HCT116 (cell line): ENCODE results near the gene MTMR10. TPM values are rescaled to one million over a fixed set of nuclear protein-coding genes. Genes with fewer than 3 reads are reported as not detected.

Source experiments
- ATAC-seq: fragments of 200-7000 bp; cut with Tn5 transposase; 2 replicates; pipeline ENCODE4 v1.9.1; 2020; ENCODE audit warnings: mild to moderate bottlenecking, moderate library complexity
- BruUV-seq: library from RNA; stranded (reverse); fragments of 400-500 nt; replicated peaks from 2 replicates; lab custom pipeline; 2021; lab: Mats Ljungman, UMichigan
- CTCF ChIA-PET: fragments of 300-600 bp; sonication (Branson Sonifier 250); formaldehyde crosslinking; loops from one replicate; lab custom pipeline; 2021; ENCODE audit warnings: antibody characterized with exemption; lab: Charles Lee
- POLR2A ChIA-PET: fragments of 300-600, 350-600 bp; sonication (Branson Sonifier 250); formaldehyde crosslinking; loops from one replicate; lab custom pipeline; 2021; ENCODE audit warnings: antibody characterized with exemption; lab: Charles Lee
- RAD21 ChIA-PET, 2 experiments: fragments of 300-600 bp; sonication (Branson Sonifier 250); formaldehyde crosslinking; loops; one replicate each; lab custom pipeline; 2023; ENCODE audit warnings: low total read pairs in 2 of 2; ENCODE audit not compliant: uncharacterized antibody in 2 of 2, unreplicated experiment in 2 of 2, low non-redundant PET in 1 of 2; lab: Charles Lee
- DNase-seq: peaks from one replicate; pipeline ENCODE4 v3.0.0-alpha.2; 2010; ENCODE audit warnings: low read depth, low spot score
- H2AFZ ChIP-seq: fragments of 200-600 bp; shearing (Covaris generic), sonication (generic); 2 replicates; pipeline ENCODE4 v1.6.1; 2017; ENCODE audit warnings: low read depth, mixed run types, mixed read lengths, antibody characterized with exemption, low read length; ENCODE audit not compliant: poor library complexity, severe bottlenecking
- H3K27ac ChIP-seq: 2 replicates; pipeline ENCODE4 v1.5.1; 2012; ENCODE audit warnings: low read depth, low read length
- H3K27me3 ChIP-seq: fragments of 200-600 bp; sonication (generic); 2 replicates; pipeline ENCODE4 v1.6.1; 2016; ENCODE audit warnings: mixed run types, low read length, mixed read lengths; ENCODE audit not compliant: insufficient read depth
- H3K36me3 ChIP-seq, 2 experiments: fragments of 200-500 bp in 1 of 2; fragments of 200-600 bp in 1 of 2; sonication (Bioruptor generic) in 1 of 2; sonication (generic) in 1 of 2; 2 replicates each; pipeline versions ENCODE4 v1.5.1 to v1.6.1; 2014 to 2016; ENCODE audit warnings: low read length in 2 of 2, inconsistent platforms in 1 of 2, mixed read lengths in 1 of 2, mixed run types in 1 of 2; ENCODE audit not compliant: insufficient read depth in 2 of 2, control insufficient read depth in 1 of 2
- H3K4me1 ChIP-seq, 2 experiments: fragments of 200-600 bp in 1 of 2; sonication (generic) in 1 of 2; 2 replicates each; pipeline versions ENCODE4 v1.5.1 to v1.6.1; 2012 to 2017; ENCODE audit warnings: low read length in 2 of 2, inconsistent platforms in 1 of 2, mild to moderate bottlenecking in 1 of 2, mixed read lengths in 1 of 2, mixed run types in 1 of 2, moderate library complexity in 1 of 2; ENCODE audit not compliant: insufficient read depth in 2 of 2, control insufficient read depth in 1 of 2
- H3K4me2 ChIP-seq: fragments of 200-600 bp; sonication (generic); 2 replicates; pipeline ENCODE4 v1.6.1; 2017; ENCODE audit warnings: mixed run types, low read length, mixed read lengths
- H3K4me3 ChIP-seq, 2 experiments: fragments of 200-600 bp in 1 of 2; sonication (generic) in 1 of 2; replicated peaks in 1 of 2; 2 replicates each; pipeline ENCODE4 v1.5.1; 2011 to 2016; ENCODE audit warnings: low read length in 2 of 2, control low read depth in 1 of 2, low read depth in 1 of 2, mild to moderate bottlenecking in 1 of 2, mixed read lengths in 1 of 2, mixed run types in 1 of 2
- H3K79me2 ChIP-seq: fragments of 200-600 bp; sonication (generic); 2 replicates; pipeline ENCODE4 v1.6.1; 2017; ENCODE audit warnings: mild to moderate bottlenecking, mixed run types, low read length, moderate library complexity, mixed read lengths; ENCODE audit not compliant: insufficient read depth
- H3K9ac ChIP-seq: fragments of 200-600 bp; sonication (generic); 2 replicates; pipeline ENCODE4 v1.6.1; 2016; ENCODE audit warnings: low read length, mixed read lengths
- H3K9me2 ChIP-seq: fragments of 200-600 bp; sonication (generic), shearing (Covaris generic); 2 replicates; pipeline ENCODE4 v1.6.1; 2017; ENCODE audit warnings: mixed run types, mild to moderate bottlenecking, moderate library complexity; ENCODE audit not compliant: insufficient read depth
- H3K9me3 ChIP-seq, 2 experiments: fragments of 200-500 bp in 1 of 2; fragments of 200-600 bp in 1 of 2; sonication (Bioruptor generic) in 1 of 2; sonication (generic) in 1 of 2; 2 replicates each; pipeline ENCODE4 v1.6.1; 2014 to 2017; ENCODE audit warnings: low read length in 2 of 2, mixed read lengths in 2 of 2, inconsistent platforms in 1 of 2, low read depth in 1 of 2, mild to moderate bottlenecking in 1 of 2, mixed run types in 1 of 2, moderate library complexity in 1 of 2; ENCODE audit not compliant: control insufficient read depth in 1 of 2, insufficient read depth in 1 of 2
- H4K20me1 ChIP-seq: fragments of 200-600 bp; sonication (generic), shearing (Covaris generic); 2 replicates; pipeline ENCODE4 v1.6.1; 2017; ENCODE audit warnings: mixed run types, mild to moderate bottlenecking, moderate library complexity; ENCODE audit not compliant: insufficient read depth
- CEBPB ChIP-seq: IDR thresholded peaks from 2 replicates; pipeline ENCODE4 v1.6.1; 2012; ENCODE audit warnings: low read depth
- CTCF ChIP-seq, 3 experiments: fragments of 200-600 bp in 1 of 3; sonication (generic) in 1 of 3; IDR thresholded peaks in 2 of 3; conservative IDR thresholded peaks in 1 of 3; 2 replicates each; pipeline ENCODE4 v1.5.1; 2012 to 2017; ENCODE audit warnings: low read depth in 2 of 3, low read length in 2 of 3, antibody characterized with exemption in 1 of 3, borderline replicate concordance in 1 of 3, control low read depth in 1 of 3, mild to moderate bottlenecking in 1 of 3, mixed read lengths in 1 of 3, mixed run types in 1 of 3, moderate library complexity in 1 of 3; ENCODE audit not compliant: insufficient read depth in 1 of 3
- EGR1 ChIP-seq: IDR thresholded peaks from 2 replicates; pipeline ENCODE4 v1.6.1; 2012; ENCODE audit warnings: low read depth
- EZH2 ChIP-seq: fragments of 200-600 bp; sonication (generic); IDR thresholded peaks from 2 replicates; pipeline ENCODE4 v1.6.1; 2017; ENCODE audit warnings: antibody characterized with exemption, mixed run types
- EZH2phosphoT487 ChIP-seq: fragments of 200-600 bp; IDR thresholded peaks from 2 replicates; pipeline ENCODE4 v1.6.1; 2018; ENCODE audit warnings: antibody characterized with exemption, borderline replicate concordance
- FOSL1 ChIP-seq: IDR thresholded peaks from 2 replicates; pipeline ENCODE4 v1.6.1; 2012; ENCODE audit warnings: low read depth
- JUND ChIP-seq: IDR thresholded peaks from 2 replicates; pipeline ENCODE4 v1.6.1; 2012
- MAX ChIP-seq: IDR thresholded peaks from 2 replicates; pipeline ENCODE4 v1.6.1; 2012
- POLR2A ChIP-seq: IDR thresholded peaks from 2 replicates; pipeline ENCODE4 v1.7.0; 2011; ENCODE audit warnings: borderline replicate concordance; ENCODE audit not compliant: insufficient read depth, insufficient read length; ENCODE audit errors: extremely low read depth
- POLR2AphosphoS5 ChIP-seq: IDR thresholded peaks from 2 replicates; pipeline ENCODE4 v1.6.1; 2011; ENCODE audit warnings: mild to moderate bottlenecking, low read depth, low read length, moderate library complexity
- RAD21 ChIP-seq: IDR thresholded peaks from 2 replicates; pipeline ENCODE4 v1.6.1; 2012; ENCODE audit warnings: low read depth, mild to moderate bottlenecking
- REST ChIP-seq: IDR thresholded peaks from 2 replicates; pipeline ENCODE4 v1.6.1; 2012; ENCODE audit warnings: low read depth
- SIN3A ChIP-seq: IDR thresholded peaks from 2 replicates; pipeline ENCODE4 v1.6.1; 2012; ENCODE audit warnings: low read depth
- SP1 ChIP-seq: IDR thresholded peaks from 2 replicates; pipeline ENCODE4 v1.6.1; 2012; ENCODE audit warnings: low read depth
- SRF ChIP-seq: IDR thresholded peaks from 2 replicates; pipeline ENCODE4 v1.6.1; 2012; ENCODE audit warnings: low read depth
- TCF7L2 ChIP-seq: IDR thresholded peaks from 2 replicates; pipeline ENCODE4 v1.7.0; 2011; ENCODE audit warnings: borderline replicate concordance, inconsistent platforms; ENCODE audit not compliant: insufficient read depth, insufficient read length; ENCODE audit errors: extremely low read depth
- YY1 ChIP-seq: IDR thresholded peaks from 2 replicates; pipeline ENCODE4 v1.6.1; 2011; ENCODE audit warnings: low read length, low read depth, moderate library complexity, mild to moderate bottlenecking; ENCODE audit not compliant: insufficient replicate concordance; ENCODE audit errors: extremely low read depth
- ZBTB33 ChIP-seq: IDR thresholded peaks from 2 replicates; pipeline ENCODE4 v1.6.1; 2011; ENCODE audit warnings: mild to moderate bottlenecking, low read length, moderate library complexity; ENCODE audit not compliant: insufficient replicate concordance; ENCODE audit errors: extremely low read depth
- ZFX ChIP-seq: fragments of 450-650 bp; IDR thresholded peaks from 2 replicates; pipeline ENCODE4 v1.6.1; 2017
- ZNF274 ChIP-seq: fragments of 200-500 bp; sonication (Bioruptor generic); IDR thresholded peaks from 2 replicates; pipeline ENCODE4 v1.6.1; 2014; ENCODE audit warnings: mild to moderate bottlenecking, low read depth, low read length, inconsistent platforms
- intact Hi-C: fragments of 100-400 bp; cut with micrococcal nuclease; formaldehyde crosslinking; loops from 2 replicates; pipeline ENCODE4 v1.10.0; 2022
- total RNA-seq: library from RNA; stranded (reverse); gene quantifications from one replicate; pipeline ENCODE4 v1.2.1, GENCODE V29; 2021; ENCODE audit not compliant: unreplicated experiment

Gene MTMR10
- total RNA-seq, 1 experiment from 2014 or later, result 13.4 TPM

GRCh38 chr15:30927148-30927761 is 64.2 kb downstream of the MTMR10 start:
- Histone ChIP-seq H3K9me3 (no peaks in the 10 kb centered on the region), H3K4me3 (no peak overlapping the region), H3K4me2 (no peak overlapping the region), H3K4me1 (peaks cover 0 to 2% of the 10 kb centered on the region in 2 experiments; a peak in 1 of 4 replicates), H2AFZ (no peak overlapping the region), H3K36me3 (peaks cover 32 to 43% of the 10 kb centered on the region in 2 experiments), H3K27ac (no peak overlapping the region), H4K20me1 (no peaks in the 10 kb centered on the region), H3K9ac (no peak overlapping the region), H3K9me2 (no peaks in the 10 kb centered on the region), H3K79me2 (no peaks in the 10 kb centered on the region), H3K27me3 (no peaks in the 10 kb centered on the region)
- ChIA-PET RAD21 (no interaction called here), CTCF (no interaction called here), POLR2A (no interaction called here)
- BruUV-seq, result no TSS peak
- ATAC-seq, result no peak
- no peak for DNase-seq
- TF ChIP-seq EZH2 (no peak), CTCF (IDR thresholded peaks at IDR 0.05 in 2 of 3, conservative IDR thresholded peaks at IDR 0.05 in 1 of 3; ENCODE audit: borderline replicate concordance in 1 of 3, insufficient read depth in 1 of 3, low read depth in 2 of 3, low read length in 2 of 3) (no peak), ZBTB33 (no peak), SRF (no peak), SIN3A (no peak), POLR2AphosphoS5 (no peak), EGR1 (no peak), TCF7L2 (no peak), JUND (no peak), MAX (no peak), FOSL1 (no peak), ZFX (no peak), YY1 (no peak), RAD21 (no peak), CEBPB (no peak), SP1 (no peak), ZNF274 (no peak), EZH2phosphoT487 (no peak), POLR2A (no peak), REST (no peak)
- intact Hi-C loops, result no loop called here
